H1 (cell line): Measurements from ENCODE around the gene TNIP1. TPM values are rescaled to one million over a fixed set of nuclear protein-coding genes. Genes with fewer than 3 reads are reported as not detected.

Experiments
- CTCF ChIA-PET: fragments of 300-600 bp; sonication (Branson Sonifier 250); formaldehyde crosslinking; loops from one replicate; lab custom pipeline; 2021; ENCODE audit not compliant: partially characterized antibody; lab: Charles Lee
- POLR2A ChIA-PET: fragments of 300-600 bp; sonication (Branson Sonifier 250); formaldehyde crosslinking; loops from one replicate; lab custom pipeline; 2021; ENCODE audit warnings: inconsistent platforms; ENCODE audit not compliant: partially characterized antibody; lab: Charles Lee
- DNase-seq, 2 experiments: peaks; one replicate each; pipeline versions ENCODE4 v3.0.0 to v3.0.0-alpha.2; 2010 to 2022; ENCODE audit warnings: low spot score in 2 of 2, low read depth in 1 of 2, mixed read lengths in 1 of 2
- FAIRE-seq: peaks from 2 replicates; lab custom pipeline; 2011; peaks lifted over from hg19 to GRCh38; lab: Jason Lieb, UNC
- H2AFZ ChIP-seq: 2 replicates; pipeline ENCODE4 v1.8.1; 2012; ENCODE audit warnings: low read length, inconsistent platforms
- H2AK5ac ChIP-seq: 2 replicates; pipeline ENCODE4 v1.6.1; 2013; ENCODE audit warnings: low read depth, low read length
- H2BK120ac ChIP-seq: replicated peaks from 2 replicates; pipeline ENCODE3; 2013; ENCODE audit warnings: low read depth, low read length, inconsistent platforms
- H2BK12ac ChIP-seq: 2 replicates; pipeline ENCODE4 v1.6.1; 2013; ENCODE audit warnings: low read depth, low read length
- H2BK15ac ChIP-seq: 2 replicates; pipeline ENCODE4 v1.6.1; 2013; ENCODE audit warnings: low read length
- H2BK20ac ChIP-seq: 2 replicates; pipeline ENCODE4 v1.6.1; 2013; ENCODE audit warnings: low read length
- H2BK5ac ChIP-seq: 2 replicates; pipeline ENCODE4 v1.6.1; 2013; ENCODE audit warnings: low read depth, low read length
- H3K14ac ChIP-seq: 2 replicates; pipeline ENCODE4 v1.6.1; 2013; ENCODE audit warnings: inconsistent platforms; ENCODE audit not compliant: insufficient read length
- H3K18ac ChIP-seq: 2 replicates; pipeline ENCODE4 v1.6.1; 2013; ENCODE audit warnings: low read length; ENCODE audit errors: extremely low read depth
- H3K23ac ChIP-seq: 2 replicates; pipeline ENCODE4 v1.6.1; 2013; ENCODE audit warnings: inconsistent platforms; ENCODE audit not compliant: insufficient read length
- H3K23me2 ChIP-seq: 2 replicates; pipeline ENCODE4 v1.6.1; 2013; ENCODE audit warnings: low read depth, low read length
- H3K27ac ChIP-seq: 2 replicates; pipeline ENCODE4 v1.6.1; 2011; ENCODE audit warnings: low read depth, low read length, inconsistent platforms
- H3K27me3 ChIP-seq, 4 experiments: replicated peaks in 1 of 4; 1 replicate in 1 of 4; 2 replicates in 3 of 4; pipeline versions ENCODE4 v1.6.1 to v1.8.1; 2011 to 2013; ENCODE audit warnings: low read length in 3 of 4, mild to moderate bottlenecking in 3 of 4, inconsistent platforms in 2 of 4, mixed read lengths in 2 of 4, moderate library complexity in 1 of 4; ENCODE audit not compliant: control insufficient read depth in 3 of 4, insufficient read depth in 3 of 4; ENCODE audit errors: extremely low read depth in 1 of 4
- H3K36me3 ChIP-seq, 4 experiments: 2 replicates each; pipeline versions ENCODE4 v1.6.1 to v1.8.1; 2011 to 2013; ENCODE audit warnings: mild to moderate bottlenecking in 4 of 4, low read length in 3 of 4, moderate library complexity in 2 of 4, control low read depth in 1 of 4, inconsistent platforms in 1 of 4; ENCODE audit not compliant: insufficient read depth in 4 of 4, control insufficient read depth in 2 of 4
- H3K4ac ChIP-seq: replicated peaks from 2 replicates; pipeline ENCODE3; 2013; ENCODE audit warnings: low read length, low read depth, mixed read lengths, inconsistent platforms; ENCODE audit not compliant: insufficient read length
- H3K4me1 ChIP-seq, 4 experiments: replicated peaks in 1 of 4; 1 replicate in 1 of 4; 2 replicates in 3 of 4; pipeline versions ENCODE4 v1.6.1 to v1.8.1; 2011 to 2013; ENCODE audit warnings: low read length in 3 of 4, inconsistent platforms in 2 of 4, mixed read lengths in 1 of 4; ENCODE audit not compliant: insufficient read depth in 4 of 4, control insufficient read depth in 3 of 4
- H3K4me2 ChIP-seq, 2 experiments: 2 replicates each; pipeline versions ENCODE4 v1.6.1 to v1.8.1; 2011 to 2013; ENCODE audit warnings: low read depth in 2 of 2, low read length in 2 of 2, control low read depth in 1 of 2, inconsistent platforms in 1 of 2, mild to moderate bottlenecking in 1 of 2; ENCODE audit not compliant: insufficient read depth in 1 of 2
- H3K4me3 ChIP-seq, 4 experiments: fragments of 200-600, 300-600 bp in 1 of 4; sonication (generic), shearing (Covaris generic), sonication (Bioruptor Twin) in 1 of 4; 2 replicates each; pipeline versions ENCODE4 v1.5.1 to v1.8.1; 2011 to 2016; ENCODE audit warnings: low read length in 4 of 4, low read depth in 3 of 4, control low read depth in 2 of 4, inconsistent platforms in 2 of 4, mild to moderate bottlenecking in 2 of 4, mixed read lengths in 1 of 4, moderate library complexity in 1 of 4; ENCODE audit not compliant: insufficient read depth in 2 of 4; ENCODE audit errors: extremely low read depth in 1 of 4
- H3K56ac ChIP-seq: replicated peaks from 2 replicates; pipeline ENCODE3; 2013; ENCODE audit warnings: low read depth, mild to moderate bottlenecking, mixed read lengths, low read length, inconsistent platforms; ENCODE audit not compliant: insufficient read length
- H3K79me1 ChIP-seq: 2 replicates; pipeline ENCODE4 v1.6.1; 2013; ENCODE audit warnings: low read depth, low read length, control low read depth
- H3K79me2 ChIP-seq, 2 experiments: 2 replicates each; pipeline versions ENCODE4 v1.6.1 to v1.8.1; 2012 to 2013; ENCODE audit warnings: low read length in 2 of 2, mild to moderate bottlenecking in 2 of 2, inconsistent platforms in 1 of 2; ENCODE audit not compliant: insufficient read depth in 2 of 2, control insufficient read depth in 1 of 2
- H3K9ac ChIP-seq, 4 experiments: replicated peaks in 1 of 4; 1 replicate in 1 of 4; 2 replicates in 3 of 4; pipeline versions ENCODE4 v1.6.1 to v1.8.1; 2011 to 2013; ENCODE audit warnings: low read depth in 3 of 4, low read length in 3 of 4, control low read depth in 2 of 4, mild to moderate bottlenecking in 2 of 4, moderate library complexity in 2 of 4, inconsistent platforms in 1 of 4; ENCODE audit errors: extremely low read depth in 1 of 4
- H3K9me3 ChIP-seq, 2 experiments: 2 replicates each; pipeline versions ENCODE4 v1.6.1 to v1.8.1; 2012 to 2013; ENCODE audit warnings: mild to moderate bottlenecking in 2 of 2, moderate library complexity in 2 of 2, control low read depth in 1 of 2, inconsistent platforms in 1 of 2, low read depth in 1 of 2, low read length in 1 of 2, mixed read lengths in 1 of 2; ENCODE audit not compliant: insufficient read depth in 2 of 2
- H4K20me1 ChIP-seq, 2 experiments: replicated peaks in 1 of 2; 2 replicates each; pipeline versions ENCODE3 to v1.8.1; 2011 to 2013; ENCODE audit warnings: inconsistent platforms in 2 of 2, low read length in 2 of 2, mild to moderate bottlenecking in 1 of 2; ENCODE audit not compliant: insufficient read depth in 2 of 2, control insufficient read depth in 1 of 2
- H4K5ac ChIP-seq: 2 replicates; pipeline ENCODE4 v1.6.1; 2013; ENCODE audit warnings: low read length, low read depth, mixed read lengths, inconsistent platforms; ENCODE audit not compliant: insufficient read length
- H4K8ac ChIP-seq: 2 replicates; pipeline ENCODE4 v1.8.0; 2013; ENCODE audit warnings: mild to moderate bottlenecking, moderate library complexity, low read length, inconsistent platforms; ENCODE audit not compliant: insufficient read depth; ENCODE audit errors: extremely low read depth
- H4K91ac ChIP-seq: replicated peaks from 2 replicates; pipeline ENCODE3; 2013; ENCODE audit warnings: low read length, mixed read lengths, inconsistent platforms; ENCODE audit not compliant: insufficient read length
- BRCA1 ChIP-seq: IDR thresholded peaks from 2 replicates; pipeline ENCODE4 v1.6.1; 2012; ENCODE audit warnings: low read depth, low read length, improper control_type of control experiment
- PHF8 ChIP-seq: fragments of 200-600 bp; sonication (generic); conservative IDR thresholded peaks from 2 replicates; pipeline ENCODE4 v1.7.1; 2012; ENCODE audit warnings: low read depth, mild to moderate bottlenecking, inconsistent platforms, low read length, moderate library complexity
- WGBS, 2 experiments: shearing (Covaris generic) in 1 of 2; methylation state at CpG; one replicate each; pipeline versions ENCODE4 v1.1.6 to v1.1.7; 2013 to 2015; ENCODE audit warnings: low lambda C conversion rate in 2 of 2, mixed read lengths in 2 of 2, inconsistent platforms in 1 of 2, low coverage in 1 of 2, missing lambda C conversion rate in 1 of 2; ENCODE audit not compliant: insufficient replicate concordance in 2 of 2, insufficient coverage in 1 of 2, insufficient read length in 1 of 2; ENCODE audit errors: extremely low coverage in 1 of 2, missing lambda C conversion rate in 1 of 2; 5-methylcytosine and 5-hydroxymethylcytosine counted together
- polyA plus RNA-seq, 7 experiments: library from polyadenylated mRNA; depleted of rRNA in 3 of 7; stranded (reverse) in 5 of 7; unstranded in 2 of 7; fragments of >200 nt in 5 of 7; fragments of 200-250 nt in 2 of 7; gene quantifications; 1 replicate in 5 of 7; 2 replicates in 1 of 7; 4 replicates in 1 of 7; pipeline versions ENCODE4 v1.2.1 to v1.2.3, GENCODE V29; 2011 to 2013; ENCODE audit warnings: missing spikeins in 2 of 7, mixed read lengths in 2 of 7
- total RNA-seq: library from RNA; stranded (reverse); fragmentation: NEBNext Ultra II Directional; extraction: Animal tissue kit (Norgen Biotek cat#: 25700); gene quantifications from 2 replicates; pipeline ENCODE4 v1.2.1, GENCODE V29; 2021
- TF ChIP-seq, protein P1 (sequence below): IDR thresholded peaks from 2 replicates; pipeline ENCODE4 v1.6.1; 2012; ENCODE audit warnings: inconsistent platforms
- TF ChIP-seq, protein P2 (sequence below), 3 experiments: IDR thresholded peaks; 1 replicate in 2 of 3; 2 replicates in 1 of 3; pipeline versions ENCODE4 v1.5.1 to v1.6.1; 2011; ENCODE audit warnings: low read length in 3 of 3, mild to moderate bottlenecking in 3 of 3, inconsistent platforms in 2 of 3, low read depth in 1 of 3, moderate library complexity in 1 of 3; ENCODE audit not compliant: insufficient read depth in 1 of 3; ENCODE audit errors: control extremely low read depth in 1 of 3

TNIP1 gene
- total and polyA plus RNA-seq, 2 of the 8 experiments (the other 6 are each of a cell fraction or from before 2014, with no cell fraction given) = 14.2 to 31.9 TPM

DNA sequence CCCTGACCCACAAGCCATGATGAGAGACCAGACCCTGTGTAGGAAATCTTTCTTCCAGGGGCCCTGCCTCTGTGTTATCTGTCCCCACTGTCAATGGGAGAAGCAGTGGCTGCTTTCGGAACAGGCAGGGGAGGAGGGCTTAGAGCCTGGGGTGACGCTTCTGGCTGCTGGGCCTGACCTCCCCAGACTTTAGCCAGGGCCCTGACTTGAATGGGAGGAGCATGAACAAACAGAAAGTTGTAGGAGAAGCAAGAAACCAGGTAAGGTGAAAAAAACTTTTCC is 72.7 kb downstream of the TNIP1 start:
- TF ChIP-seq, protein P1, sequence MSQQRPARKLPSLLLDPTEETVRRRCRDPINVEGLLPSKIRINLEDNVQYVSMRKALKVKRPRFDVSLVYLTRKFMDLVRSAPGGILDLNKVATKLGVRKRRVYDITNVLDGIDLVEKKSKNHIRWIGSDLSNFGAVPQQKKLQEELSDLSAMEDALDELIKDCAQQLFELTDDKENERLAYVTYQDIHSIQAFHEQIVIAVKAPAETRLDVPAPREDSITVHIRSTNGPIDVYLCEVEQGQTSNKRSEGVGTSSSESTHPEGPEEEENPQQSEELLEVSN = no peak
- TF ChIP-seq PHF8 = no peak
- TF ChIP-seq, protein P2, sequence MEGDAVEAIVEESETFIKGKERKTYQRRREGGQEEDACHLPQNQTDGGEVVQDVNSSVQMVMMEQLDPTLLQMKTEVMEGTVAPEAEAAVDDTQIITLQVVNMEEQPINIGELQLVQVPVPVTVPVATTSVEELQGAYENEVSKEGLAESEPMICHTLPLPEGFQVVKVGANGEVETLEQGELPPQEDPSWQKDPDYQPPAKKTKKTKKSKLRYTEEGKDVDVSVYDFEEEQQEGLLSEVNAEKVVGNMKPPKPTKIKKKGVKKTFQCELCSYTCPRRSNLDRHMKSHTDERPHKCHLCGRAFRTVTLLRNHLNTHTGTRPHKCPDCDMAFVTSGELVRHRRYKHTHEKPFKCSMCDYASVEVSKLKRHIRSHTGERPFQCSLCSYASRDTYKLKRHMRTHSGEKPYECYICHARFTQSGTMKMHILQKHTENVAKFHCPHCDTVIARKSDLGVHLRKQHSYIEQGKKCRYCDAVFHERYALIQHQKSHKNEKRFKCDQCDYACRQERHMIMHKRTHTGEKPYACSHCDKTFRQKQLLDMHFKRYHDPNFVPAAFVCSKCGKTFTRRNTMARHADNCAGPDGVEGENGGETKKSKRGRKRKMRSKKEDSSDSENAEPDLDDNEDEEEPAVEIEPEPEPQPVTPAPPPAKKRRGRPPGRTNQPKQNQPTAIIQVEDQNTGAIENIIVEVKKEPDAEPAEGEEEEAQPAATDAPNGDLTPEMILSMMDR (IDR thresholded peaks at IDR 0.05; ENCODE audit: control extremely low read depth in 1 of 3, insufficient read depth in 1 of 3, low read depth in 1 of 3, low read length in 3 of 3) = no peak
- TF ChIP-seq BRCA1 = no peak
- TF ChIP-seq, all 59 proteins: peak for 0
- no peak overlapping the region for H2BK120ac ChIP-seq
- H3K23ac ChIP-seq = no peak overlapping the region
- H4K20me1 ChIP-seq = no peaks in the 10 kb centered on the region
- POLR2A ChIA-PET = no interaction called here
- H3K18ac ChIP-seq = no peak overlapping the region
- H2BK15ac ChIP-seq = no peak overlapping the region
- H3K27ac ChIP-seq = no peak overlapping the region
- no peak overlapping the region for H3K4me2 ChIP-seq
- no peak overlapping the region for H3K4me3 ChIP-seq
- H3K56ac ChIP-seq = no peak overlapping the region
- no peak overlapping the region for H2BK12ac ChIP-seq
- no peak overlapping the region for H3K9ac ChIP-seq
- CTCF ChIA-PET = interaction anchor here (10.1 kb wide), 1 partner anchor 43 kb away, joined by 105 read pairs; no protein-coding TSS in a partner anchor
- no peak overlapping the region for H4K91ac ChIP-seq
- no peaks in the 10 kb centered on the region for H3K79me2 ChIP-seq
- WGBS, 2 experiments = 47% methylated on average over 2 of the region's 2 CpGs; no CpG with 5 or more reads in 1 of the 2 experiments
- no peak overlapping the region for H2AFZ ChIP-seq
- no peak overlapping the region for H2BK5ac ChIP-seq
- no peak overlapping the region for H4K5ac ChIP-seq
- no peak for FAIRE-seq
- no peak overlapping the region for H2BK20ac ChIP-seq
- no peaks in the 10 kb centered on the region for H3K4me1 ChIP-seq
- H4K8ac ChIP-seq = no peak overlapping the region
- H3K4ac ChIP-seq = no peak overlapping the region
- no peaks in the 10 kb centered on the region for H3K27me3 ChIP-seq
- H3K36me3 ChIP-seq = no peaks in the 10 kb centered on the region
- H3K9me3 ChIP-seq = no peaks in the 10 kb centered on the region
- H3K79me1 ChIP-seq = no peaks in the 10 kb centered on the region
- H3K14ac ChIP-seq = no peak overlapping the region
- H2AK5ac ChIP-seq = no peak overlapping the region
- no peaks in the 10 kb centered on the region for H3K23me2 ChIP-seq
- no peak for DNase-seq
